NCI-H774 (cell line): ENCODE results near the gene BAIAP2.

Source experiments
- DNase-seq: peaks from one replicate; lab custom pipeline; 2025; lab: John Stamatoyannopoulos, UW

BAIAP2 gene

DNA sequence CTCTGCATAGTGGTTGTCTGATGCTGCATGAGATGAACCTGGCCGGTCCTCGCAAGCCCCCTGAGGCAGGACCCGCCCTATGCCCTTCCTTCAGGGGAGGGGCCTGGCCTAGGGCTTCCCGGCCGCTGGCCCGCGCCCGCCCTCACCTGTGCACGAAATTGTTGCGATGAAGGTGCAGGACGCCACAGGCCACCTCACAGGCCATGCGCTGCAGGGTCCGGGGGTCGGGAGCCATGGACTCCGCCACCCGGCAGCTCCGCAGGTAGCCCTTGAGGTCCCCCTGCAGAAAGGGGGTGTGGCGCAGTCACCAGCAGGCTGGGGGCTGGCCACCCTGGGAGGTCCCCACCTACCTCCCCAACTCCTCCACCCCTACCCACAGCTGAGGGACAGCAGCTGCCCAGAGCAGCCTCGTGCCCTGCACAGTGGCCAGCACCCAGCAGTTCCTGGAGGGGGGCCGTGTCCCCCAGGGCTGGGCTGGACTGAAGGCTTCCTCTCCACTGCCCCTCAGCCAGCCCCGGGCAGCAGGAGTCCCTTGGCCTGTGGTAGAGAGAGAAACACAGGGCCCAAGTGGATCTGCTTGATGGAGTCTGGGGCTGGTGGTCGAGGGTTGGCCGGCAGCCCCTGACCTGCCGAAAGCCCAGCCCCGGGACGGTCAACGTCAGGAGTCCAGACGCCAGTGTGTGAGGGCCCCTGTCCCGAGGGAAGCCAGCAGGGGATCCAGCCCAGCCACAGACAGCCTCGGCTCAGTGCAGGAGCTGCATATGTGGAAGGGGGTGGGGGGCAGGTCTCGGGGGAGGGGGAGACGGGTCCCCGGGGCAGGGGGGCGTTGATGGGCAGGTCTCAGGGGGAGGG, 91.6 kb downstream of the BAIAP2 start:
- no peak for DNase-seq

DNA sequence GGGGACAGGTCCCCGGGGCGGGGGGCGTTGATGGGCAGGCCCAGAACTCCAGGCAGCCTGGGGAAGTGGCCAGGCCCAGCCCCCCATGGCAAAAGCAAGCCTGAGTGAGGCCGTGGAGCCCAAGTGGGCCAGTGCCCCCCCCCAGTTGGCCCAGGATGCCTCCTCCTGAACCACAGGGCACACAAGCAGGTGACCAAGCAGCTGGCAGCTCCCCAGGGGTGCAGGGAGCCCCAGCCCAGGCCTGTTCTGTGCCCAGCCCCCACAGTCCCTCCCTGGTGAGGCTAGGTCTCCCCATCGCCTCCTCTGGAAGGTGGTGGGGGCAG, 92.1 kb downstream of the BAIAP2 start:
- DNase-seq: no peak

DNA sequence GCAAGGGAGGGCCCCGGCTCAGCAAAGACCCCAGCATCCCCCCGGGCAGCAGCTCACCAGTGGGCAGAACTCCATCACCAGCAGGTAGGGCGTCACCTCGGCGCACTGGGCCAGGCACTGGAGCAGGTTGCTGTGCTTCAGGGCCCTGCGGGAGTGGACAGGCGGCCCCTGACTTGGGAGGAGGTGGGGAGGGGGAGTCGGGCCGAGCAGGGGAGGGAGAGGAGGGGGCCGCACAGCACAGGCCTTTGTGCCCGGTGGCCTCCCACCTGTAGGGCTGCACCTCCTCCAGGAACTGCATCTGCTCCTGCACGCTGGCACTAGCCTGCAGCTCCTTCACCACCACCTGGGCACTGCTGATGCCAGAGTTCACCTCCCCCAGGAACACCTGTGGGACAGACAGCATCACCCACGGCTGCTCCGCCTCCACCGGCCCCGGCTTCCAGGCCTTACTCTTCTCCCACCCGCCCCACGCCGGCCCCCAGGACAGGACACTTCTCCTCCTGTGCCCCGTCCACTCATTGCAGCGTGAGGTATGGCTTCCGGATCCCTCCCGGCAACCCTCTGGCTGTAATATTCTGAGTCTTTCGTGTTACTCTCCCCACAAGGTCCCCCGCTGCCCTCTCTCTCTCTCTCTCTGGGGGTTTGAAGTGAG, 92.7 kb downstream of the BAIAP2 start:
- no peak for DNase-seq

DNA sequence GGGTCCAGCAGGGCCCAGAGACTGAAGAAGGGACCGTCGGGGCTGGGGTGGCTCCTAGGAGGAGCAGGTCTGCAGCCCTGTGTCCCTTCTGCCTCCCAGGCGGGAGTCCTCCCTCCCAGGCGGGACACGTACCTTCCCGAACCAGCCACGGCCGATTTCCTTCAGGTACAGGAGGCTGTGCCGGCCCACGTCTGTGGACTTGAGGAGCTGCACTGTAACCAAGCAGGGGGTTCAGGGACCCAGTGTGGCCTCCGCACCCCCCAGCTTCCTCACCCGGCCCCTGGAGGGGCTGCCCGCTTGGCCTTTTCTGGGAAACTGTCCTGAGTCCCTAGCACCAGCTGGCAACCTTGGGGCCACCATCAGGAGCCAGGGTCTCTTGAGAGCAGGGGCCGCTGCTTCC, 93.4 kb downstream of the BAIAP2 start:
- no peak for DNase-seq

DNA sequence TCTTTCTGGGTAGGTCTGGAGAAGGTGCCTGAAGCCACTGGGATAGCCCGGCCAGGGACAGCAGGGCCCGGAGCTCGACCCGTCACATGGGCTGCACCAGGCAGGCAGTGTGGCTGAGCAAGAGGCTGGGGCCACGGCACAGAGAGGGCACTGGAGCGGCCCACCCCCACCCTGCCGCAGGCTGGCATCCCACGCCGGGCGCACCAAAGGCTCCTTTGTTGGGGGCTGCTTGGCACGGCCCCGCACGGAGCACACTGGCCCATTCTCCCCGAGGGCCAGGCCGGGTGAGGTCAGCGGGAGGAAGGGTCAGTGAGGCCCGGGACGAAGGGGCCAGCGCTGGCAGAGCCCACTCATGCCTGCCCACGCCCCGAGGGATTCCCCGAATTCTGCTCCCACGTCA, 93.8 kb downstream of the BAIAP2 start:
- no peak for DNase-seq

DNA sequence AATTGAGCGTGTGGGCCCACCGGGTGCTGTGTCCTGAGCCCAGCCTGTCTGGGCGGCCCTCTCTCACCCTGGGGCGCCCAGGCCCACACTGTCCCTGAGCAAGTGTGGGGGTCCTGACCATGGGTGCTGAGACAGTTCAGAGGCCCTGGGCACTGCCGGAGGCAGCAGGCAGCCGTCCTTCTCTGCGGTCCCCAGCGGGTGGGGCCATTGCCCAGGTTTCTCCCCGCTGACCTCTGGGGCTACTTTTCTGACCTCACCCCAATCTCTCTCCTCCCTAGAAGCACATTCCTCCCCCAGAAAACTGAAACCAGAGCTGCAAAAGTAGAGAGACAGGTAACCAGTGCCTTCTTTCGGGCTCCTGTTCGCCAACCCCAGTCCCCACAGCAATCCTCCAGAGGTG, 94.3 kb downstream of the BAIAP2 start:
- no peak for DNase-seq

DNA sequence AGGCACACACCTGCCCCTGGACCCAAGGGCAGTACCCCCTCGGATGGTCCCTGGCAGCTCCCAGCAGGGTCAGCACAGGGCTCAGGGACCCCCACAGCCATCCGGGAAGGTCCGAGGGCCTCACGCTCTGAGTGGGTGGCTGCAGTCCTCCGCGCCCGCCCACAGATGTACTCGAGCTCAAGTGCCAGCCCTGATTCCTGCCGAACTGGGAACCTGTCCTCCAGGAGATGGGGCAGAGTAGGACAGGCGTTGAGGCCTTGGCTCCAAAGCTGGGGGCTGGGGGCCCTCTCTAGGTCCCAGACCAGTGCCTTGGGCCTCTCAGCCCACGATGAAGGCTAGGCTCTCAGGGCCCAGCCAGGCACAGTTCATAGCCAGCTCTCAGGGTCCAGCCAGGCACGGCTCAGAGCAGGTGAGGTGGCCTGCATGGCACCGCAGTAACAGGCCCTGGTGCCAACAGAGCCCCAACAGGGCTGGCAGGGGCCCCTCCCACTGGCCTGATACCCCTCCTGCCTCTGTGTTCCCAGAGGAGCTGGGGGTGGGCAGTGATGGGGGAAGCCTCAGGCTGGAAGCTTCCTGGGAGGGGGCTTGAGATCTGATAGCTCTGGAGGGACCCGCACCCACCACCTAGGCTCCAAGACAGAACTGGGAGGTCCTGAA, 94.9 kb downstream of the BAIAP2 start:
- DNase-seq: no peak

DNA sequence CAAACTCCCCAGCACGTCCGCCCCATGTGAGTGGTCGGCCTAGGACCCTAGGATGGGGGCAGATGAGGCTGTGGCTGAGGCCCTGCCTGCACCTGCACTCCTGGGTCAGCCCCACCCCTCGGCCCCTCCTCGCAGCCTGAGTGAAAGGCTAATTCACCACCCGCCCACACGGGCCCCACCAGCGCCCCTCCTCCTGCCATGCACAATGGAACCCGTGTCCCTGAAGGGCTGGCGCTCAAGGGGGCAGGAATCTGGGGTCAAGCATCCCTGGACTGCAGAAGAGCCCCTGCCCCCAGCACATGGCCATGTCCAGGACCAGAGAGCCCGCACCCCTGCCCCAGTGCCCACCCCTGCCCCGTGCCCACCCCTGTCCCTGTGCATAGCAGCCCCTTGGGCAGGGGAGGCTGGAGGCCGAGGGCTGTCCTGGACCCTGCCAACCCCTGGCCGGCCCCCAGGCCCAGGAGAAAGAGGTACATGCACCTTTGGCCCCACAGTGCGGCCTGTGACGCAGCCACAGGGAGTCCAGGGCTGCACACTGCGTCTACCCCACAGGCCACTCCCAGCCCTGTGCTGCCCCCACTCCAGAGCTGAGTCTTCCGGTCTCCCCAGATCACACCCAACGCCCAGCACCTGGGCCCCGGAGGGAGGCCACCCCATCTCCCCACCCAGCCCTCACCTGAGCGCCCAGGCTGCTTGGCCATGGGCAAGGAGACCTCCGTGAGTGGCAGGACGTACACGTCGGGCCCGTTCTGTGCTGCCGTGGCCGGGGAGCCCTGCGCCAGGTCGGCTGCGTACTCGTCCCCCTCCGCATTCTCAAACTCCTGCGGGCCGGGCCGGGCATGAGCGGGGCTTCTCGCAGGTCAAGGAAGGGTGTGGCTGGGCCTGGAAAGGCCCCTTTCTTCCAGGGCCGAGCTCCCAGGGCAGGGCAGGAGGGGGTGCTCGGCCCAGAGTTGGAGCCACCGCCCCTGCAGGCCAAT, 95.7 kb downstream of the BAIAP2 start:
- DNase-seq: no peak

DNA sequence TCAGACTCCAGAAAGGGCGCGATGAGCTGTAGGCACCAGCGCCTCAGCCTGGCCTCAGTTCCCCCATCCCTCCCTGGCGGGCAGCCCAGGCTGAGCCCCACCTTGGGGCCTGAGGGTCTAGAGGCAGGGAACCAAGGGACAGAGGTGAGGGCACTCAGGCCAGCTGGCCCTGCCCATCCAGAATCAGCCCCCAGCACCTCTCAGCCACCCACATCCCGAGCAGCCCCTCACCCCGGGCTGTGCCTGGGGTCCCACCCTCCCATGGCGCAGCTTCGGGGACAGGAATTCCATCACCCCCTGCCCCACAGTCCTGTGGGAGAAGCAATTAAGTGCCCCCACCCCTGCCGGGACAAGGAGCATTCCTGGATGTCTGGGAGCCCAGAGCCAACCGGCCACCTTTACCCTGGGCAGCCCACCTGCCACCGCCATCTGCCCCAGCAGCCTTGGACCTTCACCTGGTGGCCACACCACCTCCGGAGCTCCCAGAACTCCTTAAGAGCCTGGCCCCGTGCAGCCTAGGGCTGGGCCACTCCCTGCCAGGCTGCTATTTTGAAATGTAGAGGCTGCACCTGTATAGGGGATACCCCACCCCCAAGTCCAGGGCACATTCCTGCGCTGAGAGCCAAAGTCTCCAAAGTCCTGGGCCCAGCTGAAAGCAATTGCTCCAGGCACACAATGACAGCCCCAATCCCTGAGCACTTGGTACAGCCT, 96.7 kb downstream of the BAIAP2 start:
- no peak for DNase-seq

DNA sequence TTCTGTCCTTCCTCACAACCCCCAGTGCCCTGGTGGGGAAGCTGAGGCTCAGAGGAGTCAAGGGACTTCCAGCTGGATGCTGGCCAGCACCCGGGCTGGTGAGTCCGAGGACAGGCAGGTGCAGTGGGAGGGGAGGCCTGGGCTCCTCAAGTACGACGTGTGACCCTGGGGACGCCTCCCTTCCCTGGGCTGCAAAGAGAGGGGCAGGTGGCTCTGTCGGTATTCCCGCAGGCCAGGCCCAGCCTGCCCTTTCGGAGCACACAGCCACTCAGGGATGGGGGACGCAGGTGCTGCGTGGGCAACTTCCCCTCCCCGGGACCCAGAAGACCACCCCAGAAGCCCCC, 97.2 kb downstream of the BAIAP2 start:
- DNase-seq: no peak

DNA sequence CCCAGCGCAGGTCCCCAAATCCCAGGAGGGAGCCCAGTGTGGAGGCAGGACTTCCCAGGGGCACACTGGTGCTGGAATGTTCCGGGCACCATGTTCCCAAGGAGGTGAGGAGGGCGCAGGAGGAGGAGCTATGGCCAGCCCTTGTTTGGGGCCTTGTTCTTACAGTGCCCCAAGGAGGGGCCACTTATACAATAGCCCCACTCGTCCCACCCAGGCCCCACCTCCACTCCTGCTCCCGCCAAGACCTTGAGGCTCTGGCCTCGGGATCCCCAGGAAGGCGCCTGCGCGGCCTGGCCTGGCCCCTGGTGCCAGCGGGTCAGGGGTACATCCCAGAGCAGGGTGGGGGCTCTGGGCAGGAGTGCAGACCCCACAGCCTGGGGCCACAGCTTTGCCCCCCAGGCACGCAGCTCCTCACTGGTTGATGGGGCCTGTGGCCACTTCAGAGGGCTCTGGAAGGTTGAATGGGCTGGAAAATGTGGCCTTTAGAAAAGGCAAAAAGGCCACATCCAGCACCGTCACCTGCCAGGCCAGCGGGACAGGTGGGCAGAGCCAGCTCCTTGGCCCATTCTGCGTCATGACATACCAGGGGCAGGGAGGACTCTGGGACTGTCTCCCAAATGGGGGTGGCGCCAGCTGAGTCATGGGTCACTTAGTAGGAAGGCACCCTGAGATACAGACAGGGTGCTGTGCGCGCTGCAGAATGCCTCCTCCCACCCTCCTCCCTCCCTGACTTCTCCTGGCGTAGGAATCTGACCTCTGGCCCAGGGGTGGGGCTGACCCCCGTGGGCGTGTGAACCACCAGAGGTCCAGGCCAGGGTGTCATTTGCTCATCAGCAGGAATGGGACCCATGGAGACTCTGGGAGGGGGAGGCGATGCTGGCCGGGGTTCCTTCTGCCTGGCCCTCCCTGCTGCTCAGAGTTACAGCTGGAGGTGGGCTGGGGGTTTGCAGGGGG, 98.1 kb downstream of the BAIAP2 start:
- DNase-seq: no peak

DNA sequence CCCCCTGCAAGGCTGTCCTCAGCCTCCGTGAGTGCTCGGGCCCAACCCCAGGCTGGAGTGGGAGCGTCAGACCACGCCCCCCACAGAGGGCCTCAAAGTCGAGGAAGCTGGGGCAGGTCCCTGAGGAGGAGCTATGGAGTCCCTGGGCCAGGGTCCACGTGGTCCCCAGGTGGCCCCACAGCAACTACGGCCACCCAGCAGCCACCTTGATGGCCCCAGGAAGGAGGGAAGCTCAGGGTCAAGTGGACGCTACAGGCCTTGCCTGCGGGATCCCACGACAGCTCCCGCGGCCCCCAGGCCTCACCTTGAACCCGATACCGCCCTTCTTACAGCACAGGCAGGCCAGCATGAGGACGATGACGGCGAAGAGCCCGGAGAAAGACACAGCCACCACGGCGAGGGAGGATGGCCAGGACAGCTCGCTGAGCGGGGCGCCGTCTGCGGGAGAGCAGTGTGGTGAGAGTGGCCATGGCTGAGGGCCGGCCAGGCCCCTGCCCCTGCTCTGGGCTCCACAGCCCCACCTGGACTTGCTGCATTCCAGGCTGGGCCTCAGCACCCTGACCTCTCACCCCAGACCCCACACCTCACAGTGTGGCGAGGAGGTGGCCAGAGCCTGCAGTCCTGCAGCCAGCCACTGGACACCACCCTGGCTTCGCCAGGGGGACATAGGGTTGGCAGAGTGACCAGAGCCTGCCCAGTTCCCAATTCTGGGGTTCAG, 99.3 kb downstream of the BAIAP2 start:
- DNase-seq: no peak

DNA sequence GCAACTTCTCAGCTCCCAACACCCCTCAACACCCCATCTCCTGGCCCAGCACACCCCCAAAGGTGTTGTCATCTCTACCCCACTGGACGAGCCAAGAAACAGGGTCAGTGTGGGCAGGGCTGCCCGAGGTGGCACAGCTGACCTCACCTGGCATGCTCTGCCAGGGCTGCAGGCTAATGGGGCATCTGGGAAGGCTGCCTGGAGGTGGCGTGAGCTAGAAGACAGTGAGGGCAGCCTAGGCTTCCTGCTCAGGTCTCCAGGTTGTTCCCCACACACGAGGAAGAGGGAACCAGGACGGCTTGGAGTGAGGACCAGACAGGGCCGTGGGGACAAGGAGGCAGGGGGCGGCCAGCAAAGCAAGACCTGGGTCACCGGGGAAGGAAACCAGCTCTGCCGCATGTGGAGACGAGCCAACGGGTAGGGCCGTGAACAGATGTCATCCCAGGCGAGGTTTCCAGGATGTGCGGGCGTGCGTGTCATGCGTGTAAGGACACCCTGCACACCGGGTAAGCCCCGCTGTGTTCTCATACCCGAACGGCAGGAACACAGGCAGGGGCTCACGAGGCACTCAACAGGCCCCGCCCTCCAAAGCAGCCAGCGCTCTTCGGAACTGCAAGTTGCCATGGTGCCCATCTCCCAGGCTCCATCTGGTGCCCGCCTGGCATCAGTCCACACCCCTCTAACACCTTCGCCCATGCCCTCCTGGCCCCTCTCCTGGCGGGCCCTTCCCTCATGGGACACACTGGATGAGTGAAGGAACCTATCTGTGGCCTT, 100.7 kb downstream of the BAIAP2 start:
- peak; percentile 71 for DNase-seq

DNA sequence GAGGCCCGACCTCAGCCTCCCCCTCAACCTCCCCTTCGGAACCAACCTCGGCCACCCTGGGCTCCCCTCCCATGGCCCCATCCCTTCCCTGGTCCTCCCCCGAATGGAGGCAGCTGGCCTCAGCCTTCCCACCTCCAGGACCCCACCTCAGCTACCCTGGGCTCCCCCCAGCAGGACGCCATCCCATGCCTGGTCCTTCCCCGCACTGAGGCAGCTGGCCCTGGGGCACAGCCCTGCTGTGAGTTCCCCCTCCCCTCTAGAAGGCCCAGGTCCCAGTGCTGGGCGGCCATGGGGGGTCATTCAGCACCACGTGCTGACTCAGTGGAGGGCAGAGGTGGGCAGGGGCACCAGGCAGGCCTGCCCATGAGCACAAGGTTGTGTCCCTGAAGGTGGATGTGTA, 101.4 kb downstream of the BAIAP2 start:
- no peak for DNase-seq

DNA sequence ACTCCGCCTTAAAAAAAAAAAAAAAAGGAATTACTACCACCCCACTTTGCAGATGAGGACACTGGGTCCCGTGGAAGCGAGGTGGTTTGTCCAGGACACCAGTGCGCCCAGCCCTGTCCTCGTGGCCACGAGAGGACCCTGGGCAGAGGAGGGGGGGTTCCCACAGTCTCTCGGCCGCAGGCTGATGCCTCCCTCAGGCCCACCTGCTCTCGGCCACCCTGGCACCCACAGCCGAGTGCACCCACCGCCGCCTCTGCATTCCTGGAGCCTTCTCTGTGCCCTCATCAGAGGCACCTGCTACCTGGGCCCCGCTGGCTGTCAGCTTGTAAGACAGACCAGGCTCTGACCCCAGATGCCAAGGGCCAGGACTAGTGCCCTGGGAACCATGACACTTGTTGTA, 102.3 kb downstream of the BAIAP2 start:
- no peak for DNase-seq

DNA sequence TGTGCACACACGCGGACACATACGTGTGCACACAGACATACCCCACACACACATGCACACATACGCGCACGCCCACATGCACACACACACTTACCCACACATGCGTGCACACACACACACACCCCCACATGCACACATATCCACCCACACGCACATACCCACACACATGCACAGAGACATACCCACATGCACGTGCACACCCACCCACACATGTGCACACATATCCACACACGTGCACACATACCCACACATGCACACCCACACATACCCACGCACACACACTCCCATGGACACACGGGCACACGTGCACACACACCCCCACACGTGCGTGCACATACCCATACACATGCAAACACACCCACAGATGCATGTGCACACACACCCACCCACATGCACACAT, 103.1 kb downstream of the BAIAP2 start:
- DNase-seq: no peak

DNA sequence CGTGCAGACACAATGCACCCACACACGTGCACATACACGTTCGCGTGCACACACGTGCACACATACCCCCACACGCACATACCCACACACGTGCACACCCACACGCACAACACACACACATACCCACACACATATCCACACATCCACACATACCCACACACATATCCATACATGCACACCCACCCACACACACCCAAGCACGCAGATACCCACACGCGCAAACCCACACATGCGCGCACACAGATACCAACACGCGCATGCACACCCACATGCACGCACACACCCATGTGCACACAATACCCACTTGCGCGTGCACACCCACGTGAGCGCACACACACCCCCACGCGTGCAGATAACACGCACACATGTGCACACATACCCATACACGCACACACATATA, 103.5 kb downstream of the BAIAP2 start:
- no peak for DNase-seq

DNA sequence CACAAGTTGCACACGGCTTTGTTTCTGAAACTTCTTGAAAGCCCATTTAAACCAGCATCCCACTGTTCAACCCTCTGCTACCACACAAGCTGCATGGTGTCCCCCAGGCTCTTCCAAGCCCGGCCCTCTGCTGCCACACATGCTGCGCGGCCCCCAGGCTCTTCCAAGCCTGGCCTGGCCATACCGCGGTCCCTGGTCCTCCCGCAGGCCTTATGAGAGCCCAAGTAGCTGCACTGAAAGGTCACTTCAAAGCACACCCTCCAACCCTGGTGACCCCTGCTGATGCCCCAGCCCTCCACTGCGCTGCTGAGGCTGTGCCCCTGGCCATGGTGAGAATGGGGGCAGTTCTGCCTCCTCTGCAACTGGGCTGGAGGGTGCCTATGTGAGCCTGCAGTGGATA, 104.5 kb downstream of the BAIAP2 start:
- DNase-seq: no peak

DNA sequence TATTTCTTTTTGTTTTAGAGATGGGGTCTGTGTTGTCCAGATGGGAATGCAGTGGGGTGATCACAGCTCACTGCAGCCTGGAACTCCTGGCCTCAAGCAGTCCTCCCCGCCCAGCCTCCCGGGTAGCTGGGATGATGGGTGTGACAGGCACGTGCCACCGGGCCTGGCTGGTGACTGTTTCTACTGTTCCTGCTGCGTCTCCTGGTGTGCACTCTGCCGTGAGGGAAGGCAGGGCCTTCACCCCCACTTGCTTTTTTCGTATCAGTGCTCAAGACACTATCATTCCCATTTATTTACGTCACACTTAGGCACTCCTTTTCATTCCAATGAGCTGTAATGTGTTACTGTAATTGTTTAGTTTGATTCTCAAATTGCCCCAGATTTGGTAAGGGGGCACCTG, 105.1 kb downstream of the BAIAP2 start:
- no peak for DNase-seq
